WTC11 (cell line): ENCODE results near the gene PTPRN. TPM values are rescaled to one million over a fixed set of nuclear protein-coding genes. Genes with fewer than 3 reads are reported as not detected.

ENCODE experiments used
- ATAC-seq: fragments of 200-7000 bp; cut with Tn5 transposase; 2 replicates; pipeline ENCODE4 v1.10.0; 2021; ENCODE audit warnings: mild to moderate bottlenecking, moderate library complexity
- CTCF ChIA-PET: fragments of 300-600 bp; sonication (Branson Sonifier 250); formaldehyde crosslinking; loops from one replicate; lab custom pipeline; 2021; ENCODE audit warnings: antibody characterized with exemption; lab: Charles Lee
- POLR2A ChIA-PET: fragments of 350-600 bp; sonication (Branson Sonifier 250); formaldehyde crosslinking; loops from one replicate; lab custom pipeline; 2021; ENCODE audit warnings: antibody characterized with exemption; lab: Charles Lee
- DNase-seq: peaks from one replicate; pipeline ENCODE4 v3.0.0; 2021; ENCODE audit warnings: low spot score
- H3K27ac Mint-ChIP-seq: 2 replicates; pipeline ENCODE4 v1.8.0; 2021; ENCODE audit warnings: mixed read lengths
- H3K27me3 Mint-ChIP-seq: 2 replicates; pipeline ENCODE4 v1.8.0; 2021; ENCODE audit warnings: low read depth, mild to moderate bottlenecking, moderate library complexity, mixed read lengths
- H3K36me3 Mint-ChIP-seq: 2 replicates; pipeline ENCODE4 v1.8.0; 2021; ENCODE audit warnings: mixed read lengths
- H3K4me1 Mint-ChIP-seq: 2 replicates; pipeline ENCODE4 v1.8.0; 2022; ENCODE audit warnings: mixed read lengths
- H3K4me3 Mint-ChIP-seq: 2 replicates; pipeline ENCODE4 v1.8.0; 2021; ENCODE audit warnings: mild to moderate bottlenecking, moderate library complexity, mixed read lengths
- H3K9me3 Mint-ChIP-seq: 2 replicates; pipeline ENCODE4 v1.8.0; 2021; ENCODE audit warnings: mixed read lengths
- CREM ChIP-seq: sonication (generic); formaldehyde crosslinking; IDR thresholded peaks from 2 replicates; pipeline ENCODE4 v1.8.1; 2022; ENCODE audit warnings: mild to moderate bottlenecking, missing genetic modification reagents, moderate library complexity
- E2F4 ChIP-seq: sonication (generic); formaldehyde crosslinking; IDR thresholded peaks from 2 replicates; pipeline ENCODE4 v1.8.1; 2022; ENCODE audit warnings: low read depth, mild to moderate bottlenecking, moderate library complexity, missing genetic modification reagents, borderline replicate concordance
- ERG ChIP-seq: fragments of 250-450 bp; sonication (Bioruptor Pico); IDR thresholded peaks from 2 replicates; pipeline ENCODE4 v1.8.0; 2021; ENCODE audit warnings: mild to moderate bottlenecking
- FOXP1 ChIP-seq: sonication (generic); formaldehyde crosslinking; IDR thresholded peaks from 2 replicates; pipeline ENCODE4 v1.8.0; 2022; ENCODE audit warnings: missing genetic modification reagents, mild to moderate bottlenecking, moderate library complexity, borderline replicate concordance
- NFATC4 ChIP-seq: fragments of 250-450 bp; sonication (Bioruptor Pico); IDR thresholded peaks from 2 replicates; pipeline ENCODE4 v1.9.0; 2021; ENCODE audit warnings: mild to moderate bottlenecking
- NFYB ChIP-seq: sonication (generic); formaldehyde crosslinking; conservative IDR thresholded peaks from 2 replicates; pipeline ENCODE4 v1.8.0; 2022; ENCODE audit warnings: low read depth, missing genetic modification reagents
- OVOL2 ChIP-seq: fragments of 250-450 bp; sonication (Bioruptor Pico); IDR thresholded peaks from 2 replicates; pipeline ENCODE4 v1.9.0; 2021; ENCODE audit warnings: mild to moderate bottlenecking, borderline replicate concordance
- SOX15 ChIP-seq: fragments of 250-450 bp; sonication (Bioruptor Pico); IDR thresholded peaks from 2 replicates; pipeline ENCODE4 v1.9.0; 2021; ENCODE audit warnings: mild to moderate bottlenecking
- TEAD4 ChIP-seq: sonication (generic); formaldehyde crosslinking; IDR thresholded peaks from 2 replicates; pipeline ENCODE4 v1.8.0; 2022; ENCODE audit warnings: mild to moderate bottlenecking, missing genetic modification reagents
- ZBTB43 ChIP-seq: sonication (generic); formaldehyde crosslinking; IDR thresholded peaks from 2 replicates; pipeline ENCODE4 v1.8.1; 2023; ENCODE audit warnings: mild to moderate bottlenecking, missing genetic modification reagents
- ZNF121 ChIP-seq: sonication (generic); formaldehyde crosslinking; IDR thresholded peaks from 2 replicates; pipeline ENCODE4 v1.8.0; 2023; ENCODE audit warnings: missing genetic modification reagents
- ZNF138 ChIP-seq: sonication (generic); formaldehyde crosslinking; conservative IDR thresholded peaks from 2 replicates; pipeline ENCODE4 v1.8.1; 2022; ENCODE audit warnings: mild to moderate bottlenecking, moderate library complexity, missing genetic modification reagents
- ZNF219 ChIP-seq: sonication (generic); formaldehyde crosslinking; IDR thresholded peaks from 2 replicates; pipeline ENCODE4 v1.8.0; 2023; ENCODE audit warnings: missing genetic modification reagents, mild to moderate bottlenecking, borderline replicate concordance
- ZNF263 ChIP-seq: sonication (generic); formaldehyde crosslinking; IDR thresholded peaks from 2 replicates; pipeline ENCODE4 v1.8.1; 2022; ENCODE audit warnings: low read depth, mild to moderate bottlenecking, moderate library complexity, missing genetic modification reagents
- total RNA-seq: library from RNA; stranded (reverse); gene quantifications from 3 replicates; pipeline ENCODE4 v1.2.3, GENCODE V29; 2021
- TF ChIP-seq, protein P1 (sequence below): sonication (generic); formaldehyde crosslinking; IDR thresholded peaks from 2 replicates; pipeline ENCODE4 v1.8.1; 2023; ENCODE audit warnings: mild to moderate bottlenecking, missing genetic modification reagents
- TF ChIP-seq, protein P2 (sequence below): sonication (generic); formaldehyde crosslinking; IDR thresholded peaks from 2 replicates; pipeline ENCODE4 v1.8.0; 2023; ENCODE audit warnings: missing genetic modification reagents
- TF ChIP-seq, protein P3 (sequence below): sonication (generic); formaldehyde crosslinking; IDR thresholded peaks from 2 replicates; pipeline ENCODE4 v1.8.0; 2022; ENCODE audit warnings: missing genetic modification reagents
- TF ChIP-seq, protein P4 (sequence below): fragments of 250-450 bp; sonication (Bioruptor Pico); IDR thresholded peaks from 2 replicates; pipeline ENCODE4 v1.9.0; 2021; ENCODE audit warnings: moderate library complexity, mild to moderate bottlenecking, inconsistent platforms, borderline replicate concordance

Gene PTPRN
- total RNA-seq, 1 experiment from 2014 or later = 3.8 TPM

DNA sequence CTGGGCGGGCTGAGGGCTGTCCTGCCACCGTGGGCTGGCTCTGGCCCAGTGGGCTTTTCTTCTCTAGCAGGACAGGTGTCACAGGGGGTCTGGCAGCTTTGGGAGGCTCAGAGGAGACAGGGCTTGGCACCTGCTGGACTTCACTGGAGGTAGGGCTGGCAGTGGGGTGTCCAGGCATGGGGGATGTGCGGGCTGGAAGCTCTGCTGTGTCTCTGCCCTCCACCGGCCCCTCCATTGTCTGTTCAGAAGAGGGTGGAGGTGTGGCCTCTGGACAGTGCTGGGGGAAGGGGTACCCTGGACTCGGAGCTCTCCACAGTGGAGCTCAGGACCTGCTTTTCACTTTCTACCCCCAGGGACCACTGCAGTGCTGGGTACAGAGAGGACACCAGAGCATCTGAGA lies 9.2 kb downstream of the PTPRN start:
- Mint-ChIP-seq H3K4me3 (no peak overlapping the region), H3K9me3 (peaks cover 5% of the 10 kb centered on the region; the same call in 1 of the 2 replicates)
- POLR2A ChIA-PET = no interaction called here
- DNase-seq = no peak
- TF ChIP-seq ZNF219 (CRISPR knock-in tag) = no peak
- no peak for TF ChIP-seq ZNF263 (CRISPR knock-in tag)
- TF ChIP-seq OVOL2 = no peak
- TF ChIP-seq, protein P1, sequence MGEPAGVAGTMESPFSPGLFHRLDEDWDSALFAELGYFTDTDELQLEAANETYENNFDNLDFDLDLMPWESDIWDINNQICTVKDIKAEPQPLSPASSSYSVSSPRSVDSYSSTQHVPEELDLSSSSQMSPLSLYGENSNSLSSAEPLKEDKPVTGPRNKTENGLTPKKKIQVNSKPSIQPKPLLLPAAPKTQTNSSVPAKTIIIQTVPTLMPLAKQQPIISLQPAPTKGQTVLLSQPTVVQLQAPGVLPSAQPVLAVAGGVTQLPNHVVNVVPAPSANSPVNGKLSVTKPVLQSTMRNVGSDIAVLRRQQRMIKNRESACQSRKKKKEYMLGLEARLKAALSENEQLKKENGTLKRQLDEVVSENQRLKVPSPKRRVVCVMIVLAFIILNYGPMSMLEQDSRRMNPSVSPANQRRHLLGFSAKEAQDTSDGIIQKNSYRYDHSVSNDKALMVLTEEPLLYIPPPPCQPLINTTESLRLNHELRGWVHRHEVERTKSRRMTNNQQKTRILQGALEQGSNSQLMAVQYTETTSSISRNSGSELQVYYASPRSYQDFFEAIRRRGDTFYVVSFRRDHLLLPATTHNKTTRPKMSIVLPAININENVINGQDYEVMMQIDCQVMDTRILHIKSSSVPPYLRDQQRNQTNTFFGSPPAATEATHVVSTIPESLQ (CRISPR knock-in tag) = no peak
- TF ChIP-seq ERG = no peak
- TF ChIP-seq, protein P2, sequence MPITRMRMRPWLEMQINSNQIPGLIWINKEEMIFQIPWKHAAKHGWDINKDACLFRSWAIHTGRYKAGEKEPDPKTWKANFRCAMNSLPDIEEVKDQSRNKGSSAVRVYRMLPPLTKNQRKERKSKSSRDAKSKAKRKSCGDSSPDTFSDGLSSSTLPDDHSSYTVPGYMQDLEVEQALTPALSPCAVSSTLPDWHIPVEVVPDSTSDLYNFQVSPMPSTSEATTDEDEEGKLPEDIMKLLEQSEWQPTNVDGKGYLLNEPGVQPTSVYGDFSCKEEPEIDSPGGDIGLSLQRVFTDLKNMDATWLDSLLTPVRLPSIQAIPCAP (CRISPR knock-in tag) = no peak
- no peak for TF ChIP-seq NFYB (CRISPR knock-in tag)
- TF ChIP-seq, all 79 proteins: peak for 0
- CTCF ChIA-PET = interaction anchor here (1.1 to 3.5 kb wide), 12 partner anchors 9 to 270 kb away, joined by 3 to 21 read pairs (median 6); partner anchors contain the start of genes DNAJB2 and PTPRN
- H3K4me1 Mint-ChIP-seq = peaks cover 19% of the 10 kb centered on the region
- peaks cover 78% of the 10 kb centered on the region for H3K27me3 Mint-ChIP-seq
- no peak overlapping the region for H3K27ac Mint-ChIP-seq
- H3K36me3 Mint-ChIP-seq = no peaks in the 10 kb centered on the region
- no peak for ATAC-seq

DNA sequence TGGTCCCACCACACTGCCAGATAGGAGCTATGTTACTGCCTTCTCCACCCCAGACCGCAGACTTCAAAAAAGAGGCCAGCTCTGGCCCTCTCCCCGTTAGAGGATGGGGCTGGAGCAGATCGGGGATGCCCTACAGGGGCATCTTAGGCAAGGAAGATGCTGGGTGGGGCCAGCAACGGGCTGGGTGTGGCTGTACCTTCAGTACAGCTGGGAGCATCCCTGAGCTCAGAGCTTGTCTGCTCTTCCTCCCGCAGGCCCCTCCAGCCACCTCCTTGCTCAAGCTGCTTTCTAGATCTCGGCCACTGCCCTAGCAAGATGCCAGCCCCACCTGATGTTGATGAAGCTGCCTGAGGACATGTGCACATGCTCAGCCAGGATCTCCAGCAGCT lies 9.8 kb downstream of the PTPRN start:
- H3K9me3 Mint-ChIP-seq = peaks cover 5% of the 10 kb centered on the region; the same call in 1 of the 2 replicates
- TF ChIP-seq FOXP1 (CRISPR knock-in tag) (no peak), TEAD4 (no peak)
- TF ChIP-seq, protein P3, sequence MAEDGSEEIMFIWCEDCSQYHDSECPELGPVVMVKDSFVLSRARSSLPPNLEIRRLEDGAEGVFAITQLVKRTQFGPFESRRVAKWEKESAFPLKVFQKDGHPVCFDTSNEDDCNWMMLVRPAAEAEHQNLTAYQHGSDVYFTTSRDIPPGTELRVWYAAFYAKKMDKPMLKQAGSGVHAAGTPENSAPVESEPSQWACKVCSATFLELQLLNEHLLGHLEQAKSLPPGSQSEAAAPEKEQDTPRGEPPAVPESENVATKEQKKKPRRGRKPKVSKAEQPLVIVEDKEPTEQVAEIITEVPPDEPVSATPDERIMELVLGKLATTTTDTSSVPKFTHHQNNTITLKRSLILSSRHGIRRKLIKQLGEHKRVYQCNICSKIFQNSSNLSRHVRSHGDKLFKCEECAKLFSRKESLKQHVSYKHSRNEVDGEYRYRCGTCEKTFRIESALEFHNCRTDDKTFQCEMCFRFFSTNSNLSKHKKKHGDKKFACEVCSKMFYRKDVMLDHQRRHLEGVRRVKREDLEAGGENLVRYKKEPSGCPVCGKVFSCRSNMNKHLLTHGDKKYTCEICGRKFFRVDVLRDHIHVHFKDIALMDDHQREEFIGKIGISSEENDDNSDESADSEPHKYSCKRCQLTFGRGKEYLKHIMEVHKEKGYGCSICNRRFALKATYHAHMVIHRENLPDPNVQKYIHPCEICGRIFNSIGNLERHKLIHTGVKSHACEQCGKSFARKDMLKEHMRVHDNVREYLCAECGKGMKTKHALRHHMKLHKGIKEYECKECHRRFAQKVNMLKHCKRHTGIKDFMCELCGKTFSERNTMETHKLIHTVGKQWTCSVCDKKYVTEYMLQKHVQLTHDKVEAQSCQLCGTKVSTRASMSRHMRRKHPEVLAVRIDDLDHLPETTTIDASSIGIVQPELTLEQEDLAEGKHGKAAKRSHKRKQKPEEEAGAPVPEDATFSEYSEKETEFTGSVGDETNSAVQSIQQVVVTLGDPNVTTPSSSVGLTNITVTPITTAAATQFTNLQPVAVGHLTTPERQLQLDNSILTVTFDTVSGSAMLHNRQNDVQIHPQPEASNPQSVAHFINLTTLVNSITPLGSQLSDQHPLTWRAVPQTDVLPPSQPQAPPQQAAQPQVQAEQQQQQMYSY (CRISPR knock-in tag) = no peak
- TF ChIP-seq, all 79 proteins: peak for 0
- H3K27ac Mint-ChIP-seq = no peak overlapping the region
- DNase-seq (no peak), ATAC-seq (no peak)
- POLR2A ChIA-PET = no interaction called here
- CTCF ChIA-PET = interaction anchor here (0.6 to 3.5 kb wide), 29 partner anchors 9 to 269 kb away, joined by 3 to 21 read pairs (median 4); partner anchors contain the start of genes ANKZF1, ATG9A, CNPPD1 and DNAJB2
- H3K4me3 Mint-ChIP-seq = peak overlapping the region; percentile 51
- peaks cover 19% of the 10 kb centered on the region for H3K4me1 Mint-ChIP-seq
- H3K27me3 Mint-ChIP-seq = peaks cover 75% of the 10 kb centered on the region
- no peaks in the 10 kb centered on the region for H3K36me3 Mint-ChIP-seq

- Mint-ChIP-seq H3K4me3 (peak overlapping the region; percentile 51), H3K27ac (no peak overlapping the region), H3K36me3 (no peaks in the 10 kb centered on the region), H3K27me3 (peaks cover 75% of the 10 kb centered on the region), H3K9me3 (peaks cover 5% of the 10 kb centered on the region; the same call in 1 of the 2 replicates), H3K4me1 (peaks cover 24% of the 10 kb centered on the region)
- ChIA-PET POLR2A (no interaction called here), CTCF (interaction anchor here (0.6 to 3.5 kb wide), 27 partner anchors 10 to 269 kb away, joined by 3 to 21 read pairs (median 4); partner anchors contain the start of genes ANKZF1, ATG9A, CNPPD1 and DNAJB2)
- ATAC-seq (peak; percentile 55), DNase-seq (peak; percentile 94)
- TF ChIP-seq NFATC4 (CRISPR knock-in tag) (no peak), ZBTB43 (CRISPR knock-in tag) (no peak), SOX15 (CRISPR knock-in tag) (no peak), ZNF121 (no peak), E2F4 (CRISPR knock-in tag) (no peak), CREM (0 out of 2 replicates have a peak, but pooled peaks have one; percentile 35), ZNF138 (CRISPR knock-in tag) (no peak)
- TF ChIP-seq, protein P4, sequence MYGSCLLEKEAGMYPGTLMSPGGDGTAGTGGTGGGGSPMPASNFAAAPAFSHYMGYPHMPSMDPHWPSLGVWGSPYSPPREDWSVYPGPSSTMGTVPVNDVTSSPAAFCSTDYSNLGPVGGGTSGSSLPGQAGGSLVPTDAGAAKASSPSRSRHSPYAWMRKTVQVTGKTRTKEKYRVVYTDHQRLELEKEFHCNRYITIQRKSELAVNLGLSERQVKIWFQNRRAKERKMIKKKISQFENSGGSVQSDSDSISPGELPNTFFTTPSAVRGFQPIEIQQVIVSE (CRISPR knock-in tag) = no peak
Measured at GRCh38 chr2:219298759-219299371, 10.3 kb downstream of the PTPRN start.
